IPS-NIHi11 (cell line): ENCODE measurements around the gene MGAT5.
"Not testable (repeated sequence)": the region's sequence is repeated elsewhere in the genome, so short reads cannot be mapped to it uniquely, and the experiment has no call there.

ENCODE experiments used
- DNase-seq: peaks from one replicate; pipeline ENCODE4 v3.0.0; 2012; ENCODE audit warnings: mixed read lengths, low spot score

MGAT5 gene

DNA sequence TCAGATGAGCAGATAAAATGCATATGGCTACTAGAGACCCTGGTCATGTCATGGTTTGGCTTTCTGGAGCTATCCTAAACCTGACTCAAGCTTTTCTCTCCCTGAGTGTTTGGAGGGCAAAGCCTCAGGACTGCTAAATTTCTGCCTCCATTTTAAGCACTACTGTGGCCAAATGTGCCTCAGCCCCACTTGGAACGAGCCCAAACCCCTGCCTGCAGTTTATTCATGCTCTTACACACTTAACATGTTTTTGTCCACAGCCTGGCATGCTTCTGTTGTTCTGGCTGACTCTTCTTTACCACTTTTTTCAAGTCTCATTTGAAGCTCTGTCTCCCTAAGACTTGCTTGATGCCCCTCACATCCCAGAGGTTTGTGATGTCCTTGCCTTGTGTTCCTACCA, 24.7 kb downstream of the MGAT5 start:
- no peak for DNase-seq

GRCh38 chr2:134279417-134279816, 25.5 kb downstream of the MGAT5 start:
- no peak for DNase-seq

- DNase-seq, result no peak
Observed at GRCh38 chr2:134280231-134280630, 26.4 kb downstream of the MGAT5 start.

GRCh38 chr2:134280726-134281125, 26.9 kb downstream of the MGAT5 start:
- no peak for DNase-seq

GRCh38 chr2:134281815-134282419, 28.0 kb downstream of the MGAT5 start:
- DNase-seq, result no peak

GRCh38 chr2:134282629-134283400, 28.9 kb downstream of the MGAT5 start:
- DNase-seq, result no peak

DNA sequence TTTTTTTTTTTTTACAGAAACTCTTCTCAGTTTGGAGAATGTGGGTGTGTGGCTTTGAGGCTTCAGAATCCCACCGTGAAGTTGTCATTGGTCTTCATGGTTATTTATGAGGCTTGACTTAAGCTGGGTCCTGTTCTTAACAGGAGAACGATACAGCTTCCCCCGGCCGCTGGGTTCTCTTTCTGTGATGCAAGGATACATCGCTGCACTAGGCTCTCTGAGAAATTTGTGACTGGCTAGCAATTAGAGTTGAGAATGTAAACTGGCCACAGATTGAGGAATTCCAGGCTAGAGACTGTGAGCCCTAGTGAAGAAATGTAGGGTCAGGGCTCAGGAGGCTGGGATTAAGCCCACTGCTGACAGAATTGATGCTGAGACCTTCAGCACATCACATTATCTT, 29.8 kb downstream of the MGAT5 start:
- no peak for DNase-seq

GRCh38 chr2:134284119-134284670, 30.3 kb downstream of the MGAT5 start:
- no peak for DNase-seq

DNA sequence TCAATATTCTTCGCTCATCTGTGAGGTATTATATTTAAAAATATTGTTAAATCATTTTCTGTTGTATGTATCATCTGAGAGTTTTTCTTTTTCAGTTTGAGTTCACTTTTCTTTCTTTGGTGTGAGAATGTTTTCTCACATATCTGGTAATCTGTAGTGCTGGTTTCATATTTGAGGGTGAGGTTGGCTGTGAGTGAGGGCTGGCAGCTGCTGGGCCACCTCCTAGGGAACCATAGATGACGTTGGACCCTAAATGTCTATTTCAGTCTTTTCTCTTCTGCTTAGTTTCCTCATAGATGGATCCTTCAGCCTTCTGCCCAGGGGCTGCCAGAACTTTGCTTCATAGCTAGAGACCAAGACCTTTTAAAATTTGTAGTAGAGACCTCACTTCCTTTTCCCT, 33.5 kb downstream of the MGAT5 start:
- DNase-seq, result no peak

DNA sequence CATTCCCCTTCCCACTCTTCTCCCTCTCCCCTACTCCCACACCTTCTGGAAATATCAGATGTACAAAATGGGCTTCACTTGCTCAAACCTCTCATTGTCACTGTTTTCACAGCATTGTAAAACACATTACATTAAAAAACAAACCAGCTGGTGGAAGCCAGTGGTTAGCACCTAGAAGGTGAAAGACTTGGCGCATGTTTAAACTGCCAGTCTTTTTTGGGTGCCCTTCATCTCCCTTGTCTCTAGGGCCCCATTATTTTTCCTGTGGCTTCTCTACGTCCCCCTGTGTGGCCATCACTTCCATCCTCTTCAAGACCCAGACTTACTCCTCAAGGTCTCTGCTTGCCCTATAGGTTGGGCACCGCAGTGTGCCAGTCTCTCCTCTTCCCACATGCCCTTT, 34.9 kb downstream of the MGAT5 start:
- no peak for DNase-seq

DNA sequence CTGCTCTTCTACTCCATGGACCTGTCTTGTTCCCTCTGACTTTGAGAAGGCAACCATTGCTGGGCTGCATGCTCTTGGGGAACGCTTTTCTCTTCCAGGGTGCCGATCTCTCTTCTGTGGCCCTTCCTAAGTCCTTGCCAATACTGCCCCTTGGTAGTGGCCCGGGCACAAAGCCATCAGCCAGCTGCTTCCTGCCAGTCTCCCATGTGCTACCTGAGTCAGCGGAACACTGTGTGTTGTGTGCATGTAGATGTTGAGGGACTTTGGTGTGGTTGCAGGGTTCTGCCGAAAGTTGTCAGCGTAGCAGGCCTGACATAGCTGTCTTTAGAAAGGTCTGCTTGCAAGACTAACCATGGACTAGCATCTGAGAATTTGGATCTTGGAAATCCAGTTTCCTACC, 35.4 kb downstream of the MGAT5 start:
- no peak for DNase-seq

DNA sequence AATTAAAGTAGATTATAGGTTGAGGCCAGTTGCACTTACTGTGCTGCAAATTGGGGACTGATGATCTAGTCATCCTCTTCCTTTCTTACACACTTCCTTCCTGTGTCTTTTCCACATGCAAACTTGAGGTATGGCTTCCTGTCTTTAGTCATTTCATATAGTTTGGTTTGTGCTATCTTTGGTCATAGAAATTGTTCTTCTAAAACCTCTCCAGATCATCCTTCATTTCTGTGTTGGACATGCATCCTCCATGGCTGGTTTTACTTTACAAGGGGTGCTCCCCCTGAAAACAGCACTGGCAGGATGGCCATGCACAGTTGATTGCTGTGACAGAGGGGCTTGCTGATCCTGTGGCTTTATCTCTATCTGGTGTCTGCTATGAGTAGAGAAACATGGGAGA, 36.5 kb downstream of the MGAT5 start:
- no peak for DNase-seq

DNA sequence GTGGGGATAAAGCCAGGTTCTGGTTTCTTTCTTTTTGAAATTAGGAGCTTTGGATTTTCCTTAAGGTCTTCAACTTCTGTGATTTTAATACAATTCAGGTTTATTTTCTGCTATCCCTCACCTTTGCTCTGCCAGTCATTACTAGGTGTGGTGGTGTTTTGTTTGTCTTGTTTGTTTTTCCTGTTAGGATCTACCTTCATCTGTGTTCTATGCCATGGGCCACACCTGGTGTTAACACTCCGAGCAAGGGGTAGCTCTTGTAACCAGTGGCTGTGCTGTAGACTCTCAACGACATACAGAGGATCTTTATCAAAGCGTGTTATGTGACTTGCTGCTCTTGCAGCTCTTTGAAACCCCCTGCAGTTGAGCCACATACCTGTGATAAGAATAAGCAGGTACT, 38.6 kb downstream of the MGAT5 start:
- DNase-seq, result no peak

DNA sequence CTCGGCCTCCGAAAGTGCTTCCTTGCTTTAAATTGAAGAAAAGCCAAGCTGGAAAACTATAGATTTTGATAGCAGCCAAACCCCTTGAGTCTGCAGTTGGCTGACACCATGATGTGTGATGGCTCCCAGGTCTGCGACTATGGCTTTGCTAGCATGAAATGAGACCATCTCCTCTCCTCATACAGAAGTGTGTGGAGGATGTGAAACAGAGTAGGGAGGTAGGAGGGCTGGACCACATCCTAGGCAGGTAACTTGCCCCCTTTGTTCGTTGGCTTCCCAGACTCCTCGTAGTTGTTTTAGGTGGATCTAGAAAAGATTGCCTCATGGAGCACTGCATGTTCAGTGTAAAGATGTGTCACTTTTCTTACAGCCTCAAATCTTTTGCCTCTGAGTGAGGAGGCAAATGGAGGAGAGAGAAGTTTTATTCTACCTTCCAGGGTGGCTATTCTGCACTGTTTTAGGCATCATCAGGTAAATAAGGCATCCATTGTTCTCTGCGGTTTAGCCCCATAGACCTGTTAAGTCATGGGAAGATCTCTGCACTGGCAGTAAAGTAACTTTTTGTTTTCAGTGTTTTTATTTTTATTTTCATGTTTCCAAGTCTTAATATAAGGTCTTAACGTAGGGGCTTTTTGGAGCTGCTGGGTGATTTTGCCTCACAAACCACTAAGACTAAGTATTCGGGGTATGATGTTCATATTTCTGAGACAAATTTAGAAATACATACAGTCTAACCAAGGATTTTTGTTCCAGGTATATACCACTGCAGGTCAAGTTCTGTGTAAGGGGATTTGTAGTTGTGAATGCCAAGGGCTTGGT, 40.1 kb downstream of the MGAT5 start:
- no peak for DNase-seq

DNA sequence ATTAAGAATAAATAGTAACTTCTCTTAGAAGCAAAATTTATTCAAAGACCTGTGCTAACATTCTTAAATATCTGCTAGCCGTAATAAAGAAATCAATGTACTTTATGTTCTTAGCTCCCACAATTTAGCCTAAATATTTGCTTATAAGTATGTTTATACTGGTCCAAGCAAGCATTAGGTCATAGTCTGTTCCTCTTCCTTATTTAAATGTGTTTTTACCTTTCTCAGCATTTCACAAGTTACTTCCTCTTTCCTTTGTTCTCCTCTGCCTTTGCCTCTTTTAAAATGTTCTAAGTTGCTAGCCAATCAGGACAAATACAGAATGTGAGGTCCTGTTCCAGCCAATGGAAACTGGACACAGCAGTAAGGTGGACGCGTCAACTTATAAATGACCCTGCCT, 40.7 kb downstream of the MGAT5 start:
- DNase-seq, result not testable (repeated sequence)

GRCh38 chr2:134295441-134295840, 41.6 kb downstream of the MGAT5 start:
- no peak for DNase-seq

DNA sequence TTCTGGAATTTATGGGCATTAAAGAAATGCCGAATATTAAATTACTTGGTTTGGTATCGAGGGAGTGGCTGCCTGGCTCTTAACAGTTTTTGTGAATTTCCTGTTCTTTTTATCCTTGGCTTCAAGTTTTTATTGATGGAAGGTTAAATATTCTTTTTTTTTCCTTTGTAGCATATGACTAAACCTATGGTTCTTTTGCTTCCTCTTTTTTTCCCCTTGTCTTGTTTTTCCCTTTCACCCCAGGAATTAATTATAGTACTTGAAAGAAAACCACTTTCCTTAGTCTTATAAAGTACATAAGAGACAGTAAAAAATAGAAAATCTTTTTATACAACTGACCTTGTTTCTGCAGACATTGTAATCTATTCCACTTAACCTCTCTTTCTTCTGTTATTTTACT, 42.4 kb downstream of the MGAT5 start:
- no peak for DNase-seq

- no peak for DNase-seq
Observed at GRCh38 chr2:134299334-134299733, 45.5 kb downstream of the MGAT5 start.

DNA sequence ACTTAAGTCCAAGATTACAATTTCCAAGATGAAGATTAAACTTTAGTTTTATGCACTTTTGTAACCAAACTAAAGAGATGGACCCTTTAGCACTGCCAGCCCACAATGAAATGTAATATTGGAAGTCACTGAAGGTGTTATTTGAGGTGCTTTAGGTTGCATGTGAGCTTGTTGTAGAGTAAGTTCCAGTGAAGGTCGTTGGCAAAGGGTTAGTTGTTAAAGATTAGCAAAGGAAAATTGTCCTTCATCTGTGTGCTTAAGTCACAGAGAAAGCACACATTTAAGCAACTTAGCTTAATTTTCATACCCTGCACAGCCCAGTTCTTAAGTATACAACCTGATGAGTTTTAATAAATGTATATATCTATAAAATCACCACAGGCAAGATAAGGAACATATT, 46.7 kb downstream of the MGAT5 start:
- DNase-seq, result no peak

DNA sequence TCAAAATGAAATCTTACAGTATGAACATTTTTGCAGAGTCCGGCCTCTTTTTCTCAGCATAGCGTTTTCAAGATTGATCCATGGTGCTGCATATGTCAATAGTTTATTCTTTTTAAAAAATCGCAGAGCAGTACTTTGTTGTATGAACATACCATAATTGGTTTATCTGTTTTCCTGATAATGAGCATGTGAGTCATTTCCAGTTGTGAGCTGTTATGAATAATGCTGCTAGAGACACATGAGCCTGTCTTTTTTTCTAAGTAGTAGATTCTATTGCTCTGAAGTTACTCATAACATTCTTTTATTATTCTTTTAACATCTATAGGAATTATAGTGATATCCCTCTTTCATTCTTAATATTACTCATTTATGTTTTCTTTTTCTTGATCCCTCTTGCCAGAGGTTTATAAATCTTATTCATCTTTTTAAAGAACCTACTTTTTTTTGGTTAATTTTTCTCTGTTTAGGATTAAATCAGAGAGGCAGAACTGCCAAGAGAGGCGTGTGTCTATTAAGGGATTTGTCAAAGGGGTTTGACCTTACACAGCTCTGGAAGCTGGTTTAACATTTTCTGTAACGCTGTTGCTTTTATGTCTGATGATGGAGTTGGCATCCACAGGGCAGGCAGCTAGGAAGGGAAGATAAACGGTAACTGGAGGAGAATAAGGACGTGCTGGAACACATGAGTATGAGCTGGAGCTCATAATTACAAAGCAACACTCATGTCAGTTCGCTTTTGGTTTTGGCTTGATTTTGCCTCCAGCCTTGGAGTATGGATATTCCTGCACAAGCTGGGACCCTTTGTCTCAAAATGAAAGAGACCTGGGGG, 47.4 kb downstream of the MGAT5 start:
- DNase-seq, result no peak

GRCh38 chr2:134301928-134302260, 48.0 kb downstream of the MGAT5 start:
- DNase-seq, result no peak
